Transverse colon (tissue), 3 donors: Measurements from ENCODE around the gene MBD3L3.
"Not testable (repeated sequence)": the region's sequence is repeated elsewhere in the genome, so short reads cannot be mapped to it uniquely, and the experiment has no call there.

ENCODE experiments used
- CTCF ChIP-seq, 5 experiments: fragments of 200-600 bp in 3 of 5; fragments of 450-650 bp in 2 of 5; sonication (generic) in 3 of 5; IDR thresholded peaks; 1 replicate in 2 of 5; 2 replicates in 3 of 5; pipeline ENCODE4 v1.5.1; 2016 to 2017; ENCODE audit warnings: antibody characterized with exemption in 5 of 5, inconsistent platforms in 3 of 5, mild to moderate bottlenecking in 2 of 5, moderate library complexity in 1 of 5
- POLR2A ChIP-seq: fragments of 450-650 bp; IDR thresholded peaks from one replicate; pipeline ENCODE4 v1.6.1; 2016; ENCODE audit warnings: antibody characterized with exemption, mild to moderate bottlenecking, moderate library complexity

GRCh38 chr19:7056371-7056770 is 2.1 kb downstream of the MBD3L3 start:
- TF ChIP-seq POLR2A; CTCF (IDR thresholded peaks at IDR 0.05): not testable (repeated sequence)
